Stimulated activated CD4-positive, alpha-beta T cell treated with anti-CD3 and anti-CD28 coated beads, Interleukin-12 subunit alpha, Interleukin-12 subunit beta, amount 100 ng/mL, for 4 hours (primary cell): Measurements from ENCODE around the gene PHACTR1.

Experiments used
- DNase-seq: peaks from one replicate; pipeline ENCODE4 v3.0.0-alpha.2; 2020

Gene PHACTR1

DNA sequence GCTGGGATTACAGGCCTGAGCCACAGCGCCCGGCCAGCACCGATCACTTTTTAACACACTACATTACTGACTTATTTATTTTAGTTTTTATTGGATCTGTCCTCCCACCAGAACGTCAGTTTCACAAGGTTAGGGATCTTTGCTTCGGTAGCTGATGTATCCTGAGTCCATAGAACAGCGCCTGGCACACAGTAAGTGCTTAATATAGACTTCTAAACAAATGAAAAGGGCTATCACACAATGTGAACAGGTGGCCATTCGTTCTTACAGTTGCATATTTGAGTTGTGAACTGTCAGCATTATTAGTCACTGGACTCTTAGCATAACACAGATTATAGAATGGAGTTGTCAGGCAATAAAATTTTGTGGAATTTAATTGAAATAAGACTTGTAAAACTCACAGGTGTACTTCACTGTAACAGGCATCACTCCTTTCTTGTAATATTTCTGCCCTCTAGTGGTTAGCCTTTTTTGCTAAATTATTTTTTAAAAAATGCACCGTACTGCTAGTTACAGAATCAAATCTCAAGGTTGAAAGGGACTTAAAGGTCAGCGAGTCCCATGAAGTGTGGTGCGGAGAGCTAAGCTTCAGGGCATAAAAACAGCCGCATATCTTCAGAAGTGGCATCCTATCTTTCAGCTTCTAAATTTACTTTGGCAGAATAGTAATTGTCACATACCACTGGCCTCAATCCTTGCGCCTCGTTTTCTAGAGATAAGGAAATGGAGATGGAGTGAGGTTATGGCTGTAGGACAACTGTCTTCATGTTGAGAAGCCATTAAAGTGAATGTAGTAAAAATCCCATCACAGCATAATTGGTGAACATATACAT lies 615.2 kb downstream of the PHACTR1 start:
- no peak for DNase-seq

DNA sequence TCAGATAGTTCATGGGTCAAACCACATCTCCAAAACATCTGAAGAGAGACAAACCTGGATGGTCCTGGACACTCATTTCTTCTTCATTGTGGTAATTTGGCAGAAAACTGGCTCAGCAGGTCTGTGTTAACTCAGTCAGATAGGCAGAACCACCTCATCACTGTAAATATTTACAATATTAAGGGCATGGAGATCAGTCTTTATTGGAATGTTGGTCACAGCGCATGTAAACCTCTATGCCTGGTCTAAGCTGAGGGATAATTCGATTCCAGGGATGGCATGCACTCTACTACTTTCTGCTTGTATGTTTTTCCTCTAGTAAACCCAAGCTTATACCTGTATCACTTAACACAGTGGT lies 615.8 kb downstream of the PHACTR1 start:
- DNase-seq, result no peak

DNA sequence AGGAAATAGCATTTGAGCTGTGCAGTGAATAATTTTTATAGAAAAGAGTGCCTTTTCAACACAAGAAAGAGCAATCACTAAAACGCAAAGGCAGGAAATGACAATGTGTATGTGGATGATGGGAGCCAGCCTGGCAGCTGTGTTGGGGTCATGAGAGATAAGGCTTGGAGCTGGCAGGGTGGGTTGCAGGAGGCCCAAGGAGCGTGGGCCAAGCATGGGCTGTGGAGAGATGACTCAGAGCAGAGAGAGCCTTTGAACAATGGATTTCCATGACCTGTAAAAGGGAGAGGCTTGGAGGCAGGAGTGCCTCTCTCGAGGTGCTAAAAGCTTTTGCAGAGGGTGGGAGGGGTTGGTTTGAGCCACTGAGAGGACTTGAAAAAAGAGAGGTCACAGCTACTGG lies 618.4 kb downstream of the PHACTR1 start:
- no peak for DNase-seq

DNA sequence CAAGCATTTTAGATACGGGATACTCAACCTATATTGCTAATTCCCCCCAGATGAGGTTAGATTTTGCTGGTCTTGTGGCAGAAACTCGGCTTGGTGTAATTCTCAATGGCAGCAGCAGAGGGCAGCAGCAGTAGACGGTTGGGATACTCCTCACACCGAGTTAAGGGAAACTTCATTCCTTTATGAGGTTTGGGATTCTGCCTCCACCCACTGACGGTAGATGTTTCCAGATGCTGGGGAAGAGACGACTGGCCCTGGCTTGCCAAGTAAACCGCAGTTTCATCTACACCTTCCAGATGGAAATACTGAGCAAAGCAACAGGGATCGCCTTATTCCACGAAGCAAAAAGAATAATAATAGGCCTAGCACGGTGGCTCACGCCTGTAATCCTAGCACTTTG lies 620.0 kb downstream of the PHACTR1 start:
- DNase-seq, result peak; percentile 83

DNA sequence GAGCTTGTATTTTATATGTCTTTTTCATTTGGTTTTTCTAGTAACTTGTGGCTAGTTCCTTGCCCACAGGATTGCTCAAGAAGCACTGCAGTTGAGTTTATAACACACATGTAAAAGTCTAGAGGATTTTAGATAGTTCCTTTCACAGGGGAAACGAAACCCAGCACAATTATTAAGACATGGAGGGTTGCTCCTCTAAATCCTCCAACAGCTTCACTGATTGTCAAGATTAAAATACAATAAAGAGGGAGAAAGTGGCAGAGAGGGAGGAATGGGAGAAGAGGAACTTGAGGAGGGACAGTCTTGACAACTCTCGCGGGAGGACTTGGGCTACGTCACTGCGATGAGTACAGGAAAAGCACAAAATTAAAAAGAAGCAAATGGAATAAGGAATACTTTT lies 621.5 kb downstream of the PHACTR1 start:
- DNase-seq, result no peak
